GM23248 (cell line): ENCODE measurements around the gene PTPRE.

Source experiments
- EZH2 ChIP-seq: fragments of 200-600 bp; sonication (generic); IDR thresholded peaks from 2 replicates; pipeline ENCODE4 v1.6.1; 2018; ENCODE audit warnings: antibody characterized with exemption, mild to moderate bottlenecking; ENCODE audit not compliant: insufficient read depth, poor library complexity, severe bottlenecking
- EZH2phosphoT487 ChIP-seq: fragments of 200-600 bp; sonication (generic); IDR thresholded peaks from 2 replicates; pipeline ENCODE4 v1.6.1; 2018; ENCODE audit warnings: antibody characterized with exemption, moderate library complexity, mild to moderate bottlenecking, low read depth; ENCODE audit not compliant: insufficient read depth

DNA sequence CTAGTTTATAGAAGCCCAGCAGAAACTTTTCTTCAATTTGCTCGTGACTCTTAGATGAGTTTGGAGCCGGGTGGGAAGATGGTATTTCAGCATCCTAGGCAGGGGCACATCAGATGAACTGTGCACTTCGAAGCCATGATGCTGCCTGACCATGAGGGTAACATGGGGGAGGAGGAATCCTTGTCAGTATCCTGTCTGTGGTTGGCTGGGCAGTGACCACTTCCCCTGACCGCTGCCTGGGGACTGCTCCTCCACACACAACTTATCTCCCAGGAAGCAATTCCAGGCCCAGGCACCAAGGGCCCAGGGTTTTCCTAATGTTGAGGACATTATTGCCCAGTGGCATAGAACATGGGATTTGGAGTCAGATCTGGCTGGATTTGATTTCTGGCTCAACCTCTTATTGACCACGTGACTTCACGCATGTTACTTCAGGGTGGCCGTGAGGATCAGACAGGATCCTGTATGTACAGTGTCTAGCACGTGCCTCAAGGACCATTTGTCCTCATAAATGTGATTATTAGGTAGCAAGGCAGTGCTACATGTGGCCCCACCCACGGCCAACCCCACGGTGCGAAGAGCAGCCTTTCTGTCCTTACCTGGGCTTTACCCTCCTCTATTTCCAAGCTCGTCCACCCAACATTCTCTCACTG lies 65.2 kb downstream of the PTPRE start:
- TF ChIP-seq EZH2: no peak
- no peak for TF ChIP-seq EZH2phosphoT487
